Smooth muscle cell (in vitro differentiated cells): ENCODE results near the gene ERMARD. TPM values are rescaled to one million over a fixed set of nuclear protein-coding genes. Genes with fewer than 3 reads are reported as not detected.
"Not testable (repeated sequence)": the region's sequence is repeated elsewhere in the genome, so short reads cannot be mapped to it uniquely, and the experiment has no call there.

ENCODE experiments used
- DNase-seq: peaks from one replicate; lab custom pipeline; 2025; ENCODE audit not compliant: unreplicated experiment; lab: John Stamatoyannopoulos, UW
- H2AFZ ChIP-seq: fragments of 200-600 bp; sonication (generic); 2 replicates; pipeline ENCODE4 v1.6.0; 2016; ENCODE audit warnings: antibody characterized with exemption, low read depth, mild to moderate bottlenecking
- H3F3A ChIP-seq: fragments of 200-600 bp; sonication (generic); 2 replicates; pipeline ENCODE4 v1.6.0; 2017; ENCODE audit warnings: antibody characterized with exemption, low read depth
- H3K27ac ChIP-seq: fragments of 200-600 bp; sonication (generic); 2 replicates; pipeline ENCODE4 v1.5.1; 2016; ENCODE audit warnings: low read depth, mild to moderate bottlenecking
- H3K27me3 ChIP-seq: fragments of 200-600 bp; sonication (generic); 2 replicates; pipeline ENCODE4 v1.6.1; 2016; ENCODE audit warnings: low read depth, mild to moderate bottlenecking
- H3K36me3 ChIP-seq: fragments of 200-600 bp; sonication (generic); 2 replicates; pipeline ENCODE4 v1.5.1; 2016; ENCODE audit warnings: low read depth
- H3K4me1 ChIP-seq: fragments of 200-600 bp; sonication (generic); 2 replicates; pipeline ENCODE4 v1.5.1; 2016; ENCODE audit warnings: low read depth
- H3K4me2 ChIP-seq: fragments of 200-600 bp; sonication (generic); 2 replicates; pipeline ENCODE4 v1.6.0; 2016; ENCODE audit warnings: mild to moderate bottlenecking
- H3K4me3 ChIP-seq: fragments of 200-600 bp; sonication (generic); 2 replicates; pipeline ENCODE4 v1.5.1; 2016; ENCODE audit warnings: mild to moderate bottlenecking
- H3K79me2 ChIP-seq: fragments of 200-600 bp; sonication (generic); 2 replicates; pipeline ENCODE4 v1.6.0; 2016; ENCODE audit warnings: low read depth, mild to moderate bottlenecking
- H3K9ac ChIP-seq: fragments of 200-600 bp; sonication (generic); 2 replicates; pipeline ENCODE4 v1.6.0; 2016; ENCODE audit warnings: low read depth
- H3K9me3 ChIP-seq: fragments of 200-600 bp; sonication (generic); replicated peaks from 2 replicates; pipeline ENCODE4 v1.5.1; 2016; ENCODE audit warnings: low read depth
- H4K20me1 ChIP-seq: fragments of 200-600 bp; sonication (generic); 2 replicates; pipeline ENCODE4 v1.6.0; 2016; ENCODE audit warnings: low read depth
- WGBS: methylation state at CpG from one replicate; pipeline ENCODE4 v1.1.7; 2016; ENCODE audit warnings: low lambda C conversion rate; 5-methylcytosine and 5-hydroxymethylcytosine counted together
- polyA plus RNA-seq: library from polyadenylated mRNA; unstranded; fragments of >200 nt; fragmentation: Nextera tagmentation; extraction: Ambion mirVana; gene quantifications from 2 replicates; pipeline ENCODE4 v1.2.1, GENCODE V29; 2016
- total RNA-seq: library from RNA; depleted of rRNA; stranded (reverse); fragments of >200 nt; gene quantifications from 2 replicates; pipeline ENCODE4 v1.2.3, GENCODE V29; 2014
- TF ChIP-seq, protein P1 (sequence below): fragments of 200-600 bp; sonication (generic); IDR thresholded peaks from 2 replicates; pipeline ENCODE4 v1.5.1; 2017; ENCODE audit warnings: borderline replicate concordance, mild to moderate bottlenecking, antibody characterized with exemption; ENCODE audit not compliant: insufficient read depth, poor library complexity, severe bottlenecking

Gene ERMARD
- total and polyA plus RNA-seq, 2 experiments from 2014 or later = 23.2 to 55.9 TPM

GRCh38 chr6:169755162-169755561 is 3.7 kb downstream of the ERMARD start:
- no peaks in the 10 kb centered on the region for H3K27me3 ChIP-seq
- H3F3A ChIP-seq = no peaks in the 10 kb centered on the region
- no peak overlapping the region for H2AFZ ChIP-seq
- no peak overlapping the region for H3K9ac ChIP-seq
- H3K4me1 ChIP-seq = peaks cover 16% of the 10 kb centered on the region
- H3K27ac ChIP-seq = no peak overlapping the region
- no peak overlapping the region for H3K4me3 ChIP-seq
- DNase-seq = no peak
- WGBS = 84% methylated on average over 6 of the region's 6 CpGs
- TF ChIP-seq, protein P1, sequence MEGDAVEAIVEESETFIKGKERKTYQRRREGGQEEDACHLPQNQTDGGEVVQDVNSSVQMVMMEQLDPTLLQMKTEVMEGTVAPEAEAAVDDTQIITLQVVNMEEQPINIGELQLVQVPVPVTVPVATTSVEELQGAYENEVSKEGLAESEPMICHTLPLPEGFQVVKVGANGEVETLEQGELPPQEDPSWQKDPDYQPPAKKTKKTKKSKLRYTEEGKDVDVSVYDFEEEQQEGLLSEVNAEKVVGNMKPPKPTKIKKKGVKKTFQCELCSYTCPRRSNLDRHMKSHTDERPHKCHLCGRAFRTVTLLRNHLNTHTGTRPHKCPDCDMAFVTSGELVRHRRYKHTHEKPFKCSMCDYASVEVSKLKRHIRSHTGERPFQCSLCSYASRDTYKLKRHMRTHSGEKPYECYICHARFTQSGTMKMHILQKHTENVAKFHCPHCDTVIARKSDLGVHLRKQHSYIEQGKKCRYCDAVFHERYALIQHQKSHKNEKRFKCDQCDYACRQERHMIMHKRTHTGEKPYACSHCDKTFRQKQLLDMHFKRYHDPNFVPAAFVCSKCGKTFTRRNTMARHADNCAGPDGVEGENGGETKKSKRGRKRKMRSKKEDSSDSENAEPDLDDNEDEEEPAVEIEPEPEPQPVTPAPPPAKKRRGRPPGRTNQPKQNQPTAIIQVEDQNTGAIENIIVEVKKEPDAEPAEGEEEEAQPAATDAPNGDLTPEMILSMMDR = no peak
- no peaks in the 10 kb centered on the region for H3K9me3 ChIP-seq
- no peaks in the 10 kb centered on the region for H3K36me3 ChIP-seq
- H4K20me1 ChIP-seq = no peaks in the 10 kb centered on the region
- peaks cover 16% of the 10 kb centered on the region for H3K79me2 ChIP-seq
- no peak overlapping the region for H3K4me2 ChIP-seq

- 95% methylated on average over 10 of the region's 10 CpGs for WGBS
- H3K4me2 ChIP-seq = no peak overlapping the region
- H3K79me2 ChIP-seq = no peaks in the 10 kb centered on the region
- H3K27me3 ChIP-seq = no peaks in the 10 kb centered on the region
- TF ChIP-seq, protein P1 = no peak
- no peak overlapping the region for H2AFZ ChIP-seq
- H3K9me3 ChIP-seq = no peaks in the 10 kb centered on the region
- H3K9ac ChIP-seq = no peak overlapping the region
- no peaks in the 10 kb centered on the region for H3F3A ChIP-seq
- H3K36me3 ChIP-seq = no peaks in the 10 kb centered on the region
- H3K4me1 ChIP-seq = no peaks in the 10 kb centered on the region
- H3K4me3 ChIP-seq = no peak overlapping the region
- H3K27ac ChIP-seq = no peak overlapping the region
- H4K20me1 ChIP-seq = no peaks in the 10 kb centered on the region
- no peak for DNase-seq
Observed at GRCh38 chr6:169763308-169763707, 11.9 kb downstream of the ERMARD start.

DNA sequence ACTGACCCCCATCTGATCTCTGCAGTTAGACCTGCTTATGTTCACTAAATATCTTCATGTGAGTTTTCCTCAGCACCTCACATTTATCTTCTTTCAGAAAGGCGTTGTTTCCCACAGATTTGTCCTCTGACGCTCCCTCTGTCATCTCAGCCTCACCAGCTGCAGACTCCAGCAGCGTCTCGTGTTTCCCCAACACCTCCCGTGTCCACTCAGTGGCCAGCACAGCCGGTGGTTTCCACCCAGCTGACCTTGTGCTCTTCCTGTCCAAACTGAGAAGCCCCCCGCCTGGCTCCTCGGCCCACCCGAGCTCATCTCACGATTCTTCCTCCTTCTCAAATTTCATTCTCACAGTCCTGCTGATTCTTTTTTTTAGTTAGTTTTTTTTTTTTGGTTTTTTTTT is 12.5 kb downstream of the ERMARD start:
- no peaks in the 10 kb centered on the region for H3K79me2 ChIP-seq
- DNase-seq = no peak
- H3K36me3 ChIP-seq = no peaks in the 10 kb centered on the region
- H3K9me3 ChIP-seq = no peaks in the 10 kb centered on the region
- no peak overlapping the region for H3K4me2 ChIP-seq
- TF ChIP-seq, protein P1 = no peak
- no peaks in the 10 kb centered on the region for H3F3A ChIP-seq
- WGBS = 96% methylated on average over 10 of the region's 10 CpGs
- no peaks in the 10 kb centered on the region for H3K4me1 ChIP-seq
- no peak overlapping the region for H3K27ac ChIP-seq
- H3K4me3 ChIP-seq = no peak overlapping the region
- no peaks in the 10 kb centered on the region for H4K20me1 ChIP-seq
- no peak overlapping the region for H2AFZ ChIP-seq
- no peaks in the 10 kb centered on the region for H3K27me3 ChIP-seq
- H3K9ac ChIP-seq = no peak overlapping the region

DNA sequence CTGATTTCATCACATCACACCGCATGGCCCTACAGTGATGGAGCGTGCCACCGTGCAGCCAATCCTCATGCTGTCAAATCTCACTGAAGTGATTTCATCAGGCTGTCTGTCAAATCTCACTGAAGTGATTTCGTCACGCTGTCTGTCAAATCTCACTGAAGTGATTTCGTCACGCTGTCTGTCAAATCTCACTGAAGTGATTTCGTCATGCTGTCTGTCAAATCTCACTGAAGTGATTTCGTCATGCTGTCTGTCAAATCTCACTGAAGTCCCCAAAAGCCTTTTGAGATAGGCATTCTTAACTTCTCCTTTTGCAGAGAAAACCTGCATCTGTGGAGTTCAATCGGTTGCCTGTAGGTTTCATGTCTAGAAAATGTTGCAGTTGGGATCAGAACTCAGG is 14.4 kb downstream of the ERMARD start:
- not testable (repeated sequence) for H2AFZ ChIP-seq, DNase-seq, H3K4me1 ChIP-seq, H4K20me1 ChIP-seq, H3K27me3 ChIP-seq, H3K79me2 ChIP-seq, H3K9ac ChIP-seq, H3K4me3 ChIP-seq, H3K36me3 ChIP-seq, H3F3A ChIP-seq, H3K27ac ChIP-seq, H3K4me2 ChIP-seq, H3K9me3 ChIP-seq
- 92% methylated on average over 10 of the region's 10 CpGs for WGBS
